ENCODE data around the gene CST11.
"Not testable (repeated sequence)": the region's sequence is repeated elsewhere in the genome, so short reads cannot be mapped to it uniquely, and the experiment has no call there.

The CST11 gene, protein sequence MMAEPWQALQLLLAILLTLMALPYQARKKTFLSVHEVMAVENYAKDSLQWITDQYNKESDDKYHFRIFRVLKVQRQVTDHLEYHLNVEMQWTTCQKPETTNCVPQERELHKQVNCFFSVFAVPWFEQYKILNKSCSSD

DNA sequence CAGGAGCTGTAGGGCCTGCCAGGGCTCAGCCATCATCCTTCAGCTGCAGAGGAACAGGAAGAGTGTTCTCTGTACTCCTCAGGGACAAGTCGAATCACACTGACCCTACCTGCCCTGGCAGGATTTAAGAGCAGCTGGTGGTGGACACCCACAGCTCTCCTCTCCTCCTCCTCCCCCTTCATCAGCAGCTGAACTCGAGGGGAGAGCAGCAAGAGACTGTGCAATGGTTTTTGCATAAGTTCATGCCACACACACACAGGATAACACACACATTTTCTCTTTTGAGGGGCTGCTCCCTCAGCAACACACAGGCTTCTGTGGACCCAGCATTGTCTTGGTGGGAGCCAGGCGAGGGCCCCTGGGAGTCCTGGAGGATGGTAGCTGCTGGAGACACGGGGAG lies at the start of gene CST11:
CST11 (minus strand) TSS at position 101 of the 400 bp plus-strand sequence; CDS start at position 36, 65 bp downstream.
- DNase-seq = no peak

DNA sequence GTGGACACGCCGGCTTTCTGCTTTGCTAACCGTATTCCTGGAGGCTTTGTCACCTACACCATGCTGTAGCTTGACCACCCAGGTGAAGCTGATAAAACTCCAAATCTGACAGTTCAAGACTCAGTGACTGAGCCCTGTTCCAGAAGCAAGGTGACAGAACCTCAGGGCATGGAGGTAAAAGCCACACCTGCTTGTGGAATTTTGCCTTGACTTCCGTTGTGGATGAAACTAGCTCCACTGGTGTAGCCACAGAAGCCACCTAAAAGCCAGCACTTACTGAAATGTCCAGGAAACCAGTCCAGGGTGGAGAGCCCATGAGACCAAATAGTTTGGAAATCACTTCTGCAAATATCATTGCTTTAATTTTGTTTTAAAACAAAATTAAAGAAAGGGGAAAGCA lies 49.2 kb upstream of the CST11 start:
- no peak for DNase-seq

DNA sequence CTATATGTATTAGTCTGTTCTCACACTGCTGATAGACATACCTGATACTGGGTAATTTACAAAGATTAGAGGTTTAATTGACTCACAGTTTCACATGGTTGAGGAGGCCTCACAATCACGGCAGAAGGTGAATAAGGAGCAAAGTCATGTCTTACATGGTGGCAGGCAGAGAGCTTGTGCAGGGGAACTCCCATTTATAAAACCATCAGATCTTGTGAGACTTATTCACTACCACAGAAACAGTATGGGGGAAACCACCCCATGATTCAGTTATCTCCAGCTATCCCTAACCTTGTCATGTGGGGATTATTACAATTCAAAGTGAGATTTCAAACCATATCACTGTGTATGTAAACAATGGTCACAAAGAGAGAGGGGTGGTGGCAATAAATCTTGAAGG lies 44.9 kb upstream of the CST11 start:
- DNase-seq = no peak

DNA sequence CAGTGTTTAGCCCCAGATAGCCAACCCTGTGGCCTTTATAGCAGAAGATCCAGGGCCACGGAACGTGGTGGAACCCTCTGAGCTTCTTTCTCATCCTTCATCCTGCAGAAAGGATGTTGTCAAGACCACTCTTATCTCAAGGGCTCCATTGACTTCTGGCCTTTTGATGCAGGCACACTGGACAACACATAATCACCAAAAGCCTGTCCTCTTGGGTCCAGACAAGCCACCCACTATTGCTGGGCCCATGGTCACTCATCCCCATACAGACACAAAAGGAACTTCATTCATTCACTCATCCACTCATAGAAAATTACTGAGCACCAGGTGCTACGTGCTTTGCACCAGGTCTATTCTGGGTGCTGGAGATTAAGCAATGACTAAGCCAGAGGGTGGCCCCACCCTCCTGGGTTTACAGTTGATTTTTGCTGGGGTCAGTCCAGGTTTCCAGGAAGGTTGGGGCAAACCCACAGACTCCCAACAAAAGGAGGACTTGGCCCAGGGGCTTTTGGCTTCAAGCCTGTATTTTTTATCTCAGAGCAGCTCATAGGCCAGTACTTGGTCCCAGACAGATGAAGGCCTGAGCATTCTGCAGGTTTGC lies 40.6 kb upstream of the CST11 start:
- no peak for DNase-seq

DNA sequence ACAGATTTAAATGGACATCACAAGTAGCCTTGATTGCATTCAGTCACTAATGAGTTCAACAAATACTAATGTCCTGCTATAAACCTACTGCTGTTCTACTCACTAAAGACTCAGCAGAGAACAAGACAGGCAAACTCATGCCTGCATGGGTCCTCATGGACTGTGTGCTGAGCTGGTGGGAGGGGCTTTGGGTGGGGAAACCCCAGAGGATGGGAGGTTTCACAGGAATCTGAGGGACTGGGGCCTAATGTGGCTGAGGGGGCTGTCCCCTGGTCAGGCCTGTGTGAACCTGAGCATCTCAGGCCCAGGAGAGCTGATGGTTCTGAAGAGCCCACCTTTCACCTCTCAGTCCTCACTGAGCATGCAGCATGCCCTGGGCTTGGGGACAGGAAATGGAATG lies 39.6 kb upstream of the CST11 start:
- no peak for DNase-seq

DNA sequence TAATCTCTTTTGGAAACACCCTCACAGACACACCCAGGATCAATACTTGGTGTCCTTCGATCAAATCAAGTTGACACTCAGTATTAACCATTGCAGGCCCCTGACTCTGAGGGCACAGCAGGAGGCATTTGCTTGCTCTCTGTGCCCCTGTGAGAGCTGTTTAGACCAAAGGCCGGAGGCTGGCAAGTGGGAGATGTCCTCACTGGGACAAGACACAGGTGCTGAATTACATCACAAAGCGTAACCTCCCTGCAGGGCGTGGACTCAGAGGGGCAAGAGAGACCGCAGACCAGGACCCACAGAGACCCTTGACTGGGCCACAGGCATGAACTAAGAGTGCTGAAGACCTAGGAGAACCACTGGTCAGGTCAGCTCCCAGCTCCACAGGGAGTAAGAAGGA lies 38.1 kb upstream of the CST11 start, which contains the start of gene CST8:
CST8 (plus strand) TSS at position 301 of the 400 bp plus-strand sequence. CDS start 551 bp downstream, outside the sequence.
- no peak for DNase-seq

DNA sequence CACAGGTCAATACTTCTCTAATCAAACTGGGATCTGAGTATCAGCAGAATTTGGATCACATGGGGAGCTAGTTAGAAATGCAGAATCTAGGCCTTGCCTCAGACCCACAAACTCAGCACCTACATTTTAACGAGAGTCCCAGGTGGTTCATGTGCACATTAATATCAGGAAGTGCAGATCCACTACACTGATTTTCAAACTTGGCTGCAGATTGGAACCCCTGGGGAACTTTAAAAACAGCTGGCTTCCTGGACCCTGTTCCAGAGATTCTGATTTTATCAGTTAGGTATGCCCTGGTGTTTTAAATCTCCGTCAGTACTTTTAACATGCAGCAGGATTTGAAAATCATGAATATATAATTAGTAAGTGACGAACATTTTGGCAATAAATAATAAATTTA lies 36.3 kb upstream of the CST11 start:
- no peak for DNase-seq

DNA sequence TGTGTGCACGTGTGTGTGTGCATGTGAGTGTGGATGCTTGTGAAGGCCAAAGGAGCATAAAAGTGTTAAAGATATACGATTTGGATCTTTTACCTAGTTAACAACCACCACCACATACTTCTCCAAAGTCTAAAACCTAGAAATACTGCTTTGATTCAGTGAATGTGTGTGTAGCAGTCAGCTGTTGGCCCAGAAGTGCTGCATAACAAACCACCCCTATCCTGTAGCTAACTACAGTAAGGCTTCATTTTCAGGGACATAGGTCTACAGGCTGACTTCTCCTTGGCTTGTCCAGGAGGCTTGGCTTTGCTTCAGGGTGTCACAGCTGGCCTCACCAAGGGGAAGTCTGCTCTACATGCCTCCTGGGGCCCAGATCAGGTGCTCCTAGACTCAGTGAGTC lies 35.8 kb upstream of the CST11 start:
- no peak for DNase-seq

DNA sequence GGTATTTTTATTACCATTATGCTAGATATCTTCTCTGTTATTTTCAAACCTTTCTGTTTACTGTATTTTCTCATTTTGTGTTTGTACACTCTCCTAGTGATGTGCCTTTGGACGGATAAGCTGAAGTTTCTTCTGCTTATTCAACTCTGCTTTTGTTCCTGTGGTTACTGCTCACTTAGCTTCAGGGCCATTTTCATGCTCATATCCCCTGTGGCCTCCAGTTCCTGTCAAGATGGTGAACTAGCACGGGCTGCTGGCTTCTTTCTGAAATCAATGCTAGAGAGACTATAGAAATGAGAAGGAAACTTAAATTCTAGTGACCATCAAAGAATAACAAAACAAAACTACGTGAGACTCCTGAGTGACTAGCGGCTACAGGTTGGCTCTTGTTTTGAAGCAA lies 31.4 kb upstream of the CST11 start:
- DNase-seq = no peak

DNA sequence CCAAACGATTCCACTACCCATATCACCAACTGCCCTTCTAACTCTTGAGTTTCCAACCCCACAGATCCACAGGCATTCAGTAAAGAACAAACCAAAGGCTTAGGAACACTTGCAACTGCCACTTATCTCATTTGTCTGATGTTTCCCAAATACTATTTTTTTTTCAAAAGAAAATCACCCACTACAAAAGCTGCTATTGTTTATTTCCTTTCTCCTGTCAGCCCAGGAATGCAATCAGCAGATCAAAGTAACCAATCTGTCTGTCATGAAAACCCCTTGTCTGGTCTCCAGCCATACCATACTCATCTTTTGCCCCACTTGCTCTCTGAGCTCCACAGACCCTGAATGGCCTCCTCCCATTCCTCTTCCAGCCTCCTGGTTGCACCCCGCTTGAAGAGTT lies 29.5 kb upstream of the CST11 start:
- DNase-seq = no peak

DNA sequence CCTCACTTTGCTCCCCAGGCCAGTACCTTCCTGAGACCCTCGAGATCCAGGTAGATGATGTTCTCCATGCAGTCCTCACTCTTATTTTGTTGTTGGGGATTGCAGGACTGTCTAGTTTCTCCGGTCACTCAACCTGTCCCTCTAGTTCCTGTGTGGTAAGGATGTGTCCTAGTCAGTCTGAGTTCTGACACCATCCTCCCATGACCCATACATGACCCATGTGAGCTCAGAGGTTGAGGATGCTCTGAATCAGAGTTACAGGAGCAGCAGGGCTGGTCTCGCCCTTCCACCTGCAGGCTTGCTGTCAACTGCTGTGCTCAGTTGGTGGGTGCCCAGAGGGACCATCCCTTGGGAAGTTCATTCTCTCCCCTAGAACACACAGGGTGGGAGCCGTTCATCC lies 26.4 kb upstream of the CST11 start:
- no peak for DNase-seq

DNA sequence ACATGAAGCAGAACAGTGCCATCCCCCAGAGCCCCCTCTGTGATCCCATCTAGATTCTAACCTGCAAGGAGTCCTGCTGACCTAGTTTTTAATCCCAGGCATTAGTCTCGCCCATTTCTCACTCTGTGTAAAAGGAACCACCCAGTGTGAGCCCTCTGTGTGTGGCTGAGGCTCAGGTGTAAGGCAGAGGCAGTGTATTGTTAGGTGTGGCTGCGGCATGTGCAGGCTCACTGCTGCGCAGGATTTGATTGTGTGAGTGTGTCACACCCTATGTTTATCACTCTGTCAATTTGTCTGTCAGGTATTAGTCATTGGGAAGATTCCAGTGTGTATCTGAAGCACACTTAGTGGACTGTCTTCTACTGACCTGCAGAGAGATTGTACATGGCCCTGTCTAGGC lies 24.5 kb upstream of the CST11 start:
- no peak for DNase-seq

DNA sequence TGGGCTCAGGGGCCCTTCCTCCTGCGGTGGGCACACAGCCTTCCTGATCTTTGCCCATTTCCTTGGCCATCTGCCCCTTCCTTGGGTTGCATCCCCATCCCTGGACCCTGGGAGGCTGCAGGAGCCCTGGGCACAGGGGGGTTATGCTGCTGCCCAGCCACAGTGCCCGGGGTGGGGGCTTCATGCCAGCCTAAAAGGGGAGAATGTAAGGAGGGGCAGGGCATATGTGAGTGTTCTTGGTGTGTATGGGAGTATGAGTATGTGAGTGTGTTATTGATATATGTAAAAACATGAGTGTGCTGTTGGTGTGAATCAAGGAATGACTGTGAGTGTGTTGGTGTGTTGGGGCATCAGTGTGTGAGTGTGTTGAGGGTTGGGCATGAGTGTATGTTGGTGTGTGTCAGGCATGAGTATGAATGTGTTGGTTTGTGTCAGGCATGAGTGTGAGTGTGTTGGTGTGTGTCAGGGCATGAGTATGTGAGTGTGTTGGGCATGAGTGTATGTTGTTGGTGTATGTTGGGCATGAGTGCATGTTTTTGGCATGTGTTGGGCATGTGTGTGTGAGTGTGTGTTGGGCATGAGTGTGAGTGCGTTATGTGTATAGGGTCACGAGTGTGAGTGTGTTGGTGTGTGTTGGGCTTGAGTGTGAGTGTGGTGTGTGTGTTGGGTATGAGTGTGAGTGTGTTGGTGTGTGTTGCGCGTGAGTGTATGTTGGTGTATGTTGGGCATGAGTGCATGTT lies 23.5 kb upstream of the CST11 start:
- DNase-seq = no peak

DNA sequence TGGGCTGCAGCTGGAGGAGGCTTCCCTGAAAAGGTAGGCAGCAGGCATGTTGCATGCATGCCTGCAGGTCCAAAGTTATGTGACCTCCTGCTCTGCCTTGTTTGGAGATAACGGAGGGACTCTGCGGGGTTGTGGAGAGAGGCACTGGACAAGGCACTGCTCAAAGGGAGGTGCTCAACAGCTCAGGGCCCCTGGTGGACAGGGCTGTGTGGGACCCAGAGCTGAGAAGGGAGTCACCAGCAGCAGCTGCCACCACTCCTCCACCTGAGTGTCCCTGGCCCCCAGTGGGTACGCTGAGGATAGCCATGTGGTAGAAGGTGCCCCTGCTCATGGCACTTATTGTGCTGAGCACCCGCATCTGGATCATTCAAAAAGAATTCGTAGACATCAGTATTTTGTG lies 22.7 kb upstream of the CST11 start:
- no peak for DNase-seq

DNA sequence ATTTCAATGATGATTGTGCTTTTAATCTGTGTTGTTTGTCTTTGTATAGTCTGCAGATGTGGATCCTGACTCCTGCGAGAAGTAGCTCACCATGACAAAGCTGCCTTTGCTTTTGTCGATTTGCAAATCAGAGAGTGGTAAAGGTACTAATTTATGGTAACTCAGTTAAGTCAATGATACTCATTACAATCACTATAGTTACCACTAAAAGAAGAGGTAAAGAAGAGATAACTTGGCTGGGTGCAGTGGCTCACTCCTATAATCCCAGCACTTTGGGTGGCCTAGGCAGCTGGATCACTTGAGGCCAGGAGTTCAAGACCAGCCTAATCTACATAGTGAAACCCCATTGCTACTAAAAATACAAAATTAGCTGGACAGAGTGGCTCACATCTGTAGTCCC lies 20.6 kb upstream of the CST11 start:
- not testable (repeated sequence) for DNase-seq

DNA sequence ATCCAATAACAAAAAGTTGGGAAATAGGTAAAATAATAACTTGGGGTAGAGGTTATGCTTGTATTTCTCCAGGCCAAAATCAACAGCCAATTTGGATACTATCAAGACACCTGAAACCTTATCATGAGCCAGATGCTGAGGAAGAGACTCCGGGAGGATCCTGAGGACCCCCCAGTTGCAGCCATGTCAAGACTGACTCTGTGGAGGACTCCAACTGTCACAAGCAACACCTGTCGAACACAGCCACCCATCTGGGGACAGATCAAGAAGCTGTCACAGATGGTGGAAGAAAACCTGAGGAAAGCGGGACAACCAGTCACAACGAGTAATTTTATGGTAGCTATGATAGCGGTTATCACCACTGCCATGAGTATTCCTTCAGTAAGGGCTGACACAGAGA lies 19.6 kb upstream of the CST11 start:
- not testable (repeated sequence) for DNase-seq

DNA sequence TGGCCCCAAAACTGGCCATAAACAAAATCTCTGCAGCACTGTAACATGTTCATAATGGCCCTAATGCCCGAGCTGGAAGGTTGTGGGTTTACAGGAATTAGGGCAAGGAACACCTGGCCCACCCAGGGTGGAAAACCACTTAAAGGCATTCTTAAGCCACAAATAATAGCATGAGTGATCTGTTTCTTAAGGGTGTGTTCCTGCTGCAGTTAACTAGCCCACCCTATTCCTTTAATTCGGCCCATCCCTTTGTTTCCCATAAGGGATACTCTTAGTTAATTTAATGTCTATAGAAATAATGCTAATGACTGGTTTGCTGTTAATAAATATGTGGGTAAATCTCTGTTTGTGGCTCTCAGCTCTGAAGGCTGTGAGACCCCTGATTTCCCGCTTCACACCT lies 14.3 kb upstream of the CST11 start:
- not testable (repeated sequence) for DNase-seq

DNA sequence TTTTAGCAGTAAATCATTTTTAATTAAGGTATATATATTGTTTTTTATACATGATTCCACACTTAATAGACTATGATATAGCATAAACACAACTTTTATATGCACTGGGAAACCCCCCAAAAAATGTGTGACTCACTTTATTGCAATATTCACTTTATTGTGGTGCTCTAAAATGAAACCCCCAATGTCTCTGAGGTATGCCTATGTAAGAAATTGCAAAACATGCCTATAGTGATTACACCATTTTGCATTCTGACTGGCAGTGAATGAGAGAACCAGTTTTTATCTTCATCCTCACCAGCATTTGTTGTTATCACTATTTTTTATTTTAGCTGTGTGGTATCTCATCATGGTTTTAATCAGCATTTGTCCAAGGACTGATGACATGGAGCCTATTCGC lies 8.5 kb upstream of the CST11 start:
- no peak for DNase-seq

DNA sequence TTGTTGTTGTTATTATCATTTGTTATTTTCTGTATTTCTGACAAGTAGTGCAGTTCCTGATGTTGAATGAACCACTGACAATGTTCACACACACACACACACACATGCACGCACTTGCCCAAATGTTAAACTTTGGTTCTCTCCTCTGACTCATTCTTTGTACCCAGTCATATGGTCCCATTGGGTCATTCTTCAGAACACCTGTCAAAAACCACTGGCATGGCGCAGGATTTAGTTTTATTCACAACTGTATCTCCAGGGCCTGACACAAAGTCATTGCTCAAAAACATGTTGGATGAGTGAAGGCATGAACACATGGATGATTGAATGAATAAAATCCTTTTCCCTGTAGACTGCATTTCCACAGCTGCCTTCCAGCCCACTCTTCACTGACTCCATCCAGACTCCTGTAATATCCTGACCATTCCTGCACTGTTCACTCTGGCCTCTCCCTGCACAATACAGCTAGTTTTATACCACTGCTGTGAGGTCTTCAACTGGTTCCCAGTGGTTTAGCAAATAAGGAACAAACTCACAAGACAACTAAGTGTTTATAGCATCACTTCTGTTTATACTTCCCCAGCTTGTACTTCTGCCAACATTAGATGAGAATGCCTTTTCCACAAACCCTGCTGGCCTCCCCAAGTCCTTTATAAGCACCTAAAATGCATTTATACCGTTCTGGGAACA lies 6.9 kb upstream of the CST11 start:
- DNase-seq = no peak

DNA sequence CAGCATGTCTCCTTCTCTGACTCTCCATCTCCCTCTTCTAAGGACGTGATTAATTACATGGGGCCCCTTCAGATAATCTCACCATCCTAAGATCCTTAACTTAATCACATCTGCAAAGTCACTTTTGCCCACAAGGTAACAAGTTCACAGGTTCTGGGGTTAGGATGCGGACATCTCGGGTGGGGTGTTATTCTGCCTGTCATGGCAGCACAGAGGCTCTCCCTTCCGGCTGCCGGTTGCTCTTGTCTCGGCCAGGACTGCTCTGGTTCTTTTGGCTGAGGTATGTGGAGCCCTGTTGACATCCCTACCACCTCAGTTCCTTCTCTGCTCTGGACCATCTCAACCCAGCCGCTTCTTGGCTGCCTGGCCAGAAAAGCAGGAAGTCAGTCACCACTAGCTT lies 4.2 kb upstream of the CST11 start:
- no peak for DNase-seq

DNA sequence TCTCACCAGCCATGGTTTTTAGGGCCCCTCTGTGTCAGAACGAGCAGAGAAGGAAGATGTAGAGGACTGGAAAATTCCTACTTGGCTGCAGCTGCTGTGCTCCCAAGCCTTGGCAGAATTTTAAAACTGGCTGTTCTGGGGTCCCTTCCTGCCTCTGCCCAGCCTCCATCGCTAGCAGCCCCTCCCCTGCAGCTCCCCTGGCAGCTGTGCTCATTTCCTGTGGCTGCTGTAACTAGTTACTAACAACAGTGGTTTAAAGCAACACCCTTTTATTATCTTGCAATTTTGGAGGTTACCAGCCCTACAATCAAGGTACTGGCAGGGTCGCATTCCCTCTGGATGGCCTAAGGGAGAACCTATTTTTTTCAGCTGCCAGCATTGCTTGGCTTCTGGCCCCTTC lies 3.7 kb upstream of the CST11 start:
- DNase-seq = no peak

DNA sequence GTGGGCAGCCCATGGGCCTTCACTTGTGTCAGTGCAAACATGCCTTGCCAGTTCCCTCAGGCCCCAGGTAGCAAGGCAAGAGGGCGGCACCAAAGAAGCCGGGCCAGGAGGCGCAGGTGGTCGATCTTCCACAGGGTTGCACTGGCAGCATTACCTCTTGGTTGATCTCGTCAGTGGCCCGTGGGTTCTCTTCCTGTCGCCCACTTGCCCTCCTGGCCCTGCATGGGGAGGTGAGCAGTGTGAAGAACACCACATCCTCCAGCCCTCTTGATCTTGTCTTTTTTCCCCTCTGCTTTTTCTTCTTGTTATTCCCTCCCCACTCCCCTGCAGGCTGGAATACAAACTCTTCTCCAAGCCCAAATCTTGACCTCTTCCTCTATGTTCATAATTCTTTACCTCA lies 3.0 kb upstream of the CST11 start:
- no peak for DNase-seq

DNA sequence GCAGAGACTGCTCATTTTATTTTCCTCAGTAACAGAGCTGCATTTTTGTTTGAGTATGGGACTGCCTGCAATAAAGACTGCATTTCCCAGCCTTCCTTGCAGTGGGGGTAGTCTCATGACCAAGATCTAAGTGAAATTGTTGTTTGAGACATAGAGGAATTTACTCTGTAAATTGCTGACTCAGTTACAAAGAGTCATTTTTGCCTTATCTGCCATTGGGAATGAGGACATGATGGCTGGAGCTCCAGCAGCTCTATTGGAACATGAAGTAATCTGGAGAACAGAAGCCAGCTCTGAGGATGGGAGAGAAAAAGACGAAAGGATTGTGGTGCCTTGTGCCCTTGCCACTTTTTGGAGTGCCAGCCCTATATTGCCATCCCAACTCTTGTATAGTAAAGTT lies 2.1 kb upstream of the CST11 start:
- DNase-seq = no peak
